ENCODE data around the gene TRIP12. TPM values are rescaled to one million over a fixed set of nuclear protein-coding genes. Genes with fewer than 3 reads are reported as not detected.
A peak's percentile ranks its signal among the peaks of the same experiment; 100 is the strongest.

The TRIP12 gene
- total and polyA plus RNA-seq, 2 donors (not counting 3 experiments of a cell fraction or from before 2014, with no cell fraction given) = 53.8 to 278 TPM

DNA sequence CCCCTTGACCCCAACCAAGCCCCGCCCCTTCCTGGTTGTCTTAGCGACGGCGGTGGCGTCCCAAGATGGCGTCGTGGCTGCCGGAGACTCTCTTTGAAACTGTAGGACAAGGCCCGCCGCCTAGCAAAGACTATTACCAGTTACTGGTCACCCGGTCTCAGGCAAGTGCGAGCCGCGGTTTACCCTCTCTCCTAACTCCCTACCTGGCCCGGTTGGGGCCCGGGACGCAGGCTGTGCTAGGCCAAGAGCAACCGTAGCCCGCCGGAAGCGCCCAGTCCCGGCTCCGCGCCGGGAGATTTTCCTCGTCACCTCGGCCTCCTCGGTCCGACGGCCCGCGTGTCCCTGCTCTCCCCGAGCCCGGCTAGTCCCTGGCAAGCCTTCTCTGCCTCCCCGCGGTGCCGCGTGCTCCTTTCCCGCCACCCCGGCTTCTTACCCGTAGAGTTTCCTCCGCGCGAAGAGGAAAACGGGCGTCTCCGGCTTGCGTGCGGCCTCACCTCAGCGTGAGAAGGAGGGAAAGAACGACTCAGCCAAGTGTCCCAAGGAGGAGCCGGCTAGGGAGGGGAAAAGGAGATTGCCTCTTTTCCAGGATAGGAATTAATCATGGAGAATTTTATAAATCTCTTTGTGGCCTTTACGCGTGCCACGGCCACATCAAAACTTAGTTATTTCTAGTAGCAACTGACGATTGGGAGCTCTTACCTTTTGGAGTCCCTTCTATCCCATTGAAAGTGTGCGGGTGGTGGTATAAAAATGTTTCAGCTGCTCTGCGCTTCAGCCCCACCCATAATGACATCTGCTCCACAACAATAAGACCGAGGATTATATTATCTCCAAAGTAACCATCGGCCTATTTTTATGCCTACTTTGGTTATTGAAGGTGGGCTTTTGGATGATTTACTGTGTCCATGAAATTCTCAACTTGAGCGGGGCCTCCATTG is 909 bp upstream of the TRIP12 start, which contains the start of gene FBXO36:
TSS of gene FBXO36 (plus strand) at position 55 of the 938 bp plus-strand sequence. CDS start at position 66, 11 bp downstream.
- Histone ChIP-seq H3K79me2 (ENCODE audit: control insufficient read depth, insufficient read depth, low read length) (peaks cover 40% of the 10 kb centered on the region), H3K36me3 (ENCODE audit: control insufficient read depth in 2 of 2, extremely low read depth in 1 of 2, insufficient read depth in 2 of 2, low read length in 2 of 2) (peaks cover 0 to 2% of the 10 kb centered on the region in 2 experiments), H3K4me1 (ENCODE audit: control insufficient read depth, extremely low read depth, insufficient read depth, low read length) (peaks cover 17% of the 10 kb centered on the region), H3K9me1 (replicated peaks; ENCODE audit: control insufficient read depth, extremely low read depth, insufficient read depth, low read length) (no peaks in the 10 kb centered on the region), H3K4me3 (replicated peaks in 1 of 3; ENCODE audit: insufficient read depth in 1 of 3, low read depth in 1 of 3, low read length in 3 of 3) (peak within 1 kb of the TSS; percentile 62 to 98 (median 90)), H3K9ac (replicated peaks; ENCODE audit: extremely low read depth, insufficient read depth, low read length) (peak within 1 kb of the TSS; percentile 91), H3K9me3 (replicated peaks; ENCODE audit: control insufficient read depth, insufficient read depth, low read length) (no peaks in the 10 kb centered on the region), H3K4me2 (ENCODE audit: insufficient read depth, low read length) (peak within 1 kb of the TSS; percentile 99), H3K27ac (ENCODE audit: insufficient read depth, low read depth, low read length) (peak within 1 kb of the TSS; percentile 91), H4K20me1 (replicated peaks; ENCODE audit: control insufficient read depth, extremely low read depth, insufficient read depth, low read length) (peaks cover 7% of the 10 kb centered on the region), H3K27me3 (ENCODE audit: control insufficient read depth in 2 of 2, insufficient read depth in 2 of 2, low read length in 2 of 2) (no peaks in the 10 kb centered on the region), H2AFZ (ENCODE audit: low read depth, low read length) (peak within 1 kb of the TSS; percentile 95)
- dilution Hi-C loops (cut with MboI; ENCODE audit: extremely low pct_ligation_motif_present, low sequenced_read_pairs) = no loop called here
- no peak for FAIRE-seq
- intact Hi-C loops (cut with micrococcal nuclease) = loop anchor here (1.0 to 5.0 kb wide), 7 partner anchors 58 to 486 kb away; partner anchors contain the start of gene SP140L
- ChIA-PET CTCF (interaction anchor here (0.6 to 4.2 kb wide), 4 partner anchors 58 to 237 kb away, joined by 3 to 30 read pairs (median 3); no protein-coding TSS in a partner anchor), POLR2A (no interaction called here)
- TSS peak; percentile 54 for BruUV-seq (replicated peaks)
- DNase-seq (ENCODE audit: low read depth, low spot score) = no peak
- TF ChIP-seq POLR2A (IDR thresholded peaks at IDR 0.05; ENCODE audit: low read depth, low read length) (no peak), POLR2AphosphoS5 (IDR thresholded peaks at IDR 0.05; ENCODE audit: insufficient read depth, low read depth, low read length) (no peak), EZH2 (IDR thresholded peaks at IDR 0.05; ENCODE audit: borderline replicate concordance, low read depth, low read length, severe bottlenecking) (no peak)
